NK-92 treated with Interleukin-12 subunit alpha and Interleukin-12 subunit beta, amount 100 ng/mL, for 24 hours (cell line): ENCODE results near the gene PTPN11.

Experiments used
- DNase-seq: peaks from one replicate; lab custom pipeline; 2025; lab: John Stamatoyannopoulos, UW

PTPN11 gene

DNA sequence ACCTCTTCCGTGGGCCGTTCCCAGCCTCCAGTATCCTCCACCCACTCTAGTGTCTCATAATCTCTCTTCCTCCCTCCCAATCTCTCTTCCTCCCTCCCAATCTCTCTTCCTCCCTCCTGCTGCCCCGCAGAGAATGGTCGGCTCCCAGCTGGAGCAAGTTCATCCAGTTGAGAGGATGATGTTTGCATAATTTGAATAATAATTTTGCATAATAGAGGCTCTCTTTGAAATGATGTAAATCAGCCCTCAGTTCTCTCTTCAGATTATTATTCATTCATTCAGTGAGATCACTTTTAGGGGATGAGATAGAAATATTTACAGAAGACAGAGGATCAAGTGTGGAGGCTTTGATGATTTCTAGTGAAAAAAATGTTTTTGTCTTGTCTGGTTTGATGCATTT, 125.0 kb downstream of the PTPN11 start:
- no peak for DNase-seq

GRCh38 chr12:112546339-112546738, 127.6 kb downstream of the PTPN11 start:
- no peak for DNase-seq

- DNase-seq = no peak
These were observed 128.2 kb downstream of the PTPN11 start for GRCh38 chr12:112546996-112547395.

- DNase-seq = no peak
These were observed 130.3 kb downstream of the PTPN11 start for GRCh38 chr12:112549031-112549430.

GRCh38 chr12:112551681-112552080, 132.9 kb downstream of the PTPN11 start:
- no peak for DNase-seq

DNA sequence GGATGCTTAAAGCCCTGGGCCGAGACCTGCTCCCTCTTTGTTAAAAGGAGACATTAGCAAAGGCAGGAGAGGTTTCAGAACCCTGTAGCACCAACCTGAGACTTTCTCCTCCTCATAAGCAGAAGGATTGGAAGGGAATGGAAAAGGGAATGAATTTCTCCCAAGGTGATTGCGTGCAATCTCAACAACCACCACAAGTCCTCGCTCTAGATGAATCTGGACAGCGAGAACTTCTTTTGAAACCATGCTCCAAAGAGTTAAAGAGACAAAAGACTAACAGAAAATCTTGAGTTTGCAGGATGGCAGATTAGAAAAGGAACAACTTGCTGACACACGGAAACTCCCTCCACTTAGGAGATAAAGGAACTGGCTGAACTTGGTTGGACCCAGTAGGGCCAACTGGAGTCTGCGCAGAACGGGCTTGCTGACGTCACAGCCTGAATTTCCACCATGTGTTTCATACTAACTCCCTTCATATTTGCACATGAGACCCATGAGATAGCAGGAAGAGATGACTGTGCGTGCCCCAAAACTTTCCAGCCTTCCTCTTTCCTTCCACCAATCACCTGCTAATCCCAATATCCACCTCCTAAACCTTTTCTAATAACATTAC, 137.0 kb downstream of the PTPN11 start:
- DNase-seq = no peak

- no peak for DNase-seq
These were observed 139.3 kb downstream of the PTPN11 start for GRCh38 chr12:112557951-112558630.
